Suprapubic skin (tissue), 4 donors: ENCODE data around the gene TMEM156. TPM values are rescaled to one million over a fixed set of nuclear protein-coding genes. Genes with fewer than 3 reads are reported as not detected.

Source experiments
- DNase-seq, 2 donors: peaks; one replicate each; pipeline ENCODE4 v3.0.0-alpha.2; 2019; ENCODE audit warnings: low spot score in 2 of 2
- H3K27ac ChIP-seq: fragments of 200-600 bp; sonication (generic); one replicate; pipeline ENCODE4 v1.5.1; 2019
- H3K27me3 ChIP-seq: fragments of 200-600 bp; sonication (generic); one replicate; pipeline ENCODE4 v1.5.1; 2019
- H3K36me3 ChIP-seq: fragments of 200-600 bp; sonication (generic); one replicate; pipeline ENCODE4 v1.5.1; 2019
- H3K4me1 ChIP-seq: fragments of 200-600 bp; sonication (generic); one replicate; pipeline ENCODE4 v1.5.1; 2019
- H3K4me3 ChIP-seq: fragments of 200-600 bp; sonication (generic); one replicate; pipeline ENCODE4 v1.5.1; 2019; ENCODE audit warnings: mild to moderate bottlenecking
- H3K9me3 ChIP-seq: fragments of 200-600 bp; sonication (generic); one replicate; pipeline ENCODE4 v1.5.1; 2019
- CTCF ChIP-seq, 2 donors: fragments of 200-600 bp in 1 of 2; fragments of 450-650 bp in 1 of 2; sonication (generic) in 1 of 2; IDR thresholded peaks; one replicate each; pipeline ENCODE4 v1.5.1; 2016 to 2019; ENCODE audit warnings: antibody characterized with exemption in 2 of 2, mild to moderate bottlenecking in 1 of 2, moderate library complexity in 1 of 2
- EP300 ChIP-seq: sonication (generic); formaldehyde crosslinking; IDR thresholded peaks from one replicate; pipeline ENCODE4 v1.6.1; 2017; ENCODE audit warnings: antibody characterized with exemption
- POLR2A ChIP-seq, 2 donors: fragments of 450-650 bp; IDR thresholded peaks; one replicate each; pipeline ENCODE4 v1.6.1; 2017; ENCODE audit warnings: antibody characterized with exemption in 2 of 2, mild to moderate bottlenecking in 2 of 2, moderate library complexity in 2 of 2
- POLR2AphosphoS5 ChIP-seq, 3 donors: sonication (generic); formaldehyde crosslinking; IDR thresholded peaks; one replicate each; pipeline ENCODE4 v1.6.1; 2017; ENCODE audit warnings: antibody characterized with exemption in 3 of 3
- WGBS: methylation state at CpG from one replicate; pipeline ENCODE4 v1.1.5; 2018; 5-methylcytosine and 5-hydroxymethylcytosine counted together
- total RNA-seq, 4 donors: library from RNA; depleted of rRNA; stranded (reverse); fragments of >200 nt; gene quantifications; one replicate each; pipeline ENCODE4 v1.1.0, GENCODE V29; 2016

Gene TMEM156
- total RNA-seq, 4 donors from 2014 or later = not detected

- H3K36me3 ChIP-seq = peaks cover 67% of the 10 kb centered on the region
- H3K27me3 ChIP-seq = no peaks in the 10 kb centered on the region
- TF ChIP-seq CTCF (IDR thresholded peaks at IDR 0.05) (no peak), POLR2AphosphoS5 (IDR thresholded peaks at IDR 0.05) (no peak), EP300 (no peak), POLR2A (IDR thresholded peaks at IDR 0.05) (no peak)
- no peak for DNase-seq
- no peak overlapping the region for H3K4me3 ChIP-seq
- H3K27ac ChIP-seq = no peak overlapping the region
- no peaks in the 10 kb centered on the region for H3K9me3 ChIP-seq
- no peaks in the 10 kb centered on the region for H3K4me1 ChIP-seq
- 82% methylated on average over 5 of the region's 5 CpGs for WGBS
Measured at GRCh38 chr4:38924353-38924752, 107.9 kb downstream of the TMEM156 start.

GRCh38 chr4:38923746-38924145, 108.5 kb downstream of the TMEM156 start:
- H3K36me3 ChIP-seq = peaks cover 66% of the 10 kb centered on the region
- TF ChIP-seq POLR2A (IDR thresholded peaks at IDR 0.05) (no peak), CTCF (IDR thresholded peaks at IDR 0.05) (no peak), POLR2AphosphoS5 (IDR thresholded peaks at IDR 0.05) (no peak), EP300 (no peak)

GRCh38 chr4:38921151-38921550, 111.1 kb downstream of the TMEM156 start:
- Histone ChIP-seq H3K36me3 (peaks cover 69% of the 10 kb centered on the region), H3K9me3 (no peaks in the 10 kb centered on the region), H3K27ac (no peak overlapping the region), H3K4me1 (no peaks in the 10 kb centered on the region), H3K4me3 (no peak overlapping the region), H3K27me3 (no peaks in the 10 kb centered on the region)
- DNase-seq = no peak
- TF ChIP-seq EP300 (no peak), CTCF (IDR thresholded peaks at IDR 0.05) (no peak), POLR2AphosphoS5 (IDR thresholded peaks at IDR 0.05) (no peak), POLR2A (IDR thresholded peaks at IDR 0.05) (no peak)
- 95% methylated on average over 3 of the region's 3 CpGs for WGBS

More at GRCh38 chr4:38923746-38924145, 108.5 kb downstream of the TMEM156 start:
- Histone ChIP-seq H3K27me3 (no peaks in the 10 kb centered on the region), H3K9me3 (no peaks in the 10 kb centered on the region), H3K4me1 (no peaks in the 10 kb centered on the region), H3K27ac (no peak overlapping the region), H3K4me3 (no peak overlapping the region)
- 88% methylated on average over 2 of the region's 2 CpGs for WGBS
- DNase-seq = no peak

GRCh38 chr4:38920677-38921076, 111.5 kb downstream of the TMEM156 start:
- Histone ChIP-seq H3K4me1 (no peaks in the 10 kb centered on the region), H3K9me3 (no peaks in the 10 kb centered on the region), H3K27me3 (no peaks in the 10 kb centered on the region), H3K27ac (no peak overlapping the region), H3K4me3 (no peak overlapping the region), H3K36me3 (peaks cover 71% of the 10 kb centered on the region)
- WGBS = 79% methylated on average over 6 of the region's 6 CpGs
- no peak for TF ChIP-seq EP300
- TF ChIP-seq CTCF (IDR thresholded peaks at IDR 0.05) = no peak
- TF ChIP-seq POLR2AphosphoS5 (IDR thresholded peaks at IDR 0.05) = no peak
- TF ChIP-seq POLR2A (IDR thresholded peaks at IDR 0.05) = no peak
- no peak for DNase-seq

GRCh38 chr4:38920186-38920585, 112.0 kb downstream of the TMEM156 start:
- Histone ChIP-seq H3K27me3 (no peaks in the 10 kb centered on the region), H3K36me3 (peaks cover 76% of the 10 kb centered on the region), H3K27ac (no peak overlapping the region), H3K9me3 (no peaks in the 10 kb centered on the region), H3K4me1 (no peaks in the 10 kb centered on the region), H3K4me3 (no peak overlapping the region)
- DNase-seq = no peak
- no peak for TF ChIP-seq POLR2AphosphoS5 (IDR thresholded peaks at IDR 0.05)
- no peak for TF ChIP-seq EP300
- no peak for TF ChIP-seq CTCF (IDR thresholded peaks at IDR 0.05)
- no peak for TF ChIP-seq POLR2A (IDR thresholded peaks at IDR 0.05)
- 82% methylated on average over 2 of the region's 2 CpGs for WGBS
